GM12875 (cell line): Measurements from ENCODE around the gene RFC3.

Source experiments
- H3K4me3 ChIP-seq: one replicate; pipeline ENCODE4 v1.5.1; 2011; ENCODE audit warnings: low read depth, low read length, control low read depth
- TF ChIP-seq, protein P1 (sequence below): IDR thresholded peaks from 2 replicates; pipeline ENCODE4 v1.5.1; 2011; ENCODE audit warnings: low read depth, mild to moderate bottlenecking, control low read depth, inconsistent platforms, low read length, moderate library complexity, borderline replicate concordance; ENCODE audit not compliant: insufficient read depth

RFC3 gene

DNA sequence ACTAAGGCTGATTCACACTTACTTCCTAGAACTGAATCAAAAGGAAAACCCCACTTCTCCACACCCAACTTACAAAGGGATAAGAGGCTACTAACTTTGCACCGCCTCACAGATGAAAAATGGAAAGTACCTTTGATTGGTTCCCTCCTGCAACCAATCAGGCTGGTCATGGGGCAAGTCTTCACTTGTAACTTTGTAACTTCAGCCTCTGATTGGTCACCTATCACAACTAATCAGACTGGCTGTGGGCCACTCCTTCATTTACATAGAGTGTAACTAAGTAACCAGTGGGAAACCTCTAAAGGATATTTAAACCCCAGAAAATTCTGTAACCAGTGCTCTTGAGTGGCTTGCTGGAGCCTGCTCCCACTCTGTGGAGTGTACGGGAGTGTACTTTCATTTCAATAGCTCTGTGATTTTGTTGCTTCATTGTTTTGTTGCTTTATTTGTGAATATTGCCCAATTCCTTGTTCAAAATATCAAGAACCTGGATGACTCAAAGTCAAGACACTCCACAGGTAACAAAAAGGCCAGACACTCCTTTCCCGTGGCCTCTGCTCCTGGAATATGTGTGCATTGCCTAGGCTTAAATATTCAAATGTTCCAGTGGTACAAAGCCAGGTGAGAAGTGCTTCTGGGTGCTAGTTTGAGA is 50.5 kb downstream of the RFC3 start:
- TF ChIP-seq, protein P1, sequence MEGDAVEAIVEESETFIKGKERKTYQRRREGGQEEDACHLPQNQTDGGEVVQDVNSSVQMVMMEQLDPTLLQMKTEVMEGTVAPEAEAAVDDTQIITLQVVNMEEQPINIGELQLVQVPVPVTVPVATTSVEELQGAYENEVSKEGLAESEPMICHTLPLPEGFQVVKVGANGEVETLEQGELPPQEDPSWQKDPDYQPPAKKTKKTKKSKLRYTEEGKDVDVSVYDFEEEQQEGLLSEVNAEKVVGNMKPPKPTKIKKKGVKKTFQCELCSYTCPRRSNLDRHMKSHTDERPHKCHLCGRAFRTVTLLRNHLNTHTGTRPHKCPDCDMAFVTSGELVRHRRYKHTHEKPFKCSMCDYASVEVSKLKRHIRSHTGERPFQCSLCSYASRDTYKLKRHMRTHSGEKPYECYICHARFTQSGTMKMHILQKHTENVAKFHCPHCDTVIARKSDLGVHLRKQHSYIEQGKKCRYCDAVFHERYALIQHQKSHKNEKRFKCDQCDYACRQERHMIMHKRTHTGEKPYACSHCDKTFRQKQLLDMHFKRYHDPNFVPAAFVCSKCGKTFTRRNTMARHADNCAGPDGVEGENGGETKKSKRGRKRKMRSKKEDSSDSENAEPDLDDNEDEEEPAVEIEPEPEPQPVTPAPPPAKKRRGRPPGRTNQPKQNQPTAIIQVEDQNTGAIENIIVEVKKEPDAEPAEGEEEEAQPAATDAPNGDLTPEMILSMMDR, result no peak
- no peak overlapping the region for H3K4me3 ChIP-seq

DNA sequence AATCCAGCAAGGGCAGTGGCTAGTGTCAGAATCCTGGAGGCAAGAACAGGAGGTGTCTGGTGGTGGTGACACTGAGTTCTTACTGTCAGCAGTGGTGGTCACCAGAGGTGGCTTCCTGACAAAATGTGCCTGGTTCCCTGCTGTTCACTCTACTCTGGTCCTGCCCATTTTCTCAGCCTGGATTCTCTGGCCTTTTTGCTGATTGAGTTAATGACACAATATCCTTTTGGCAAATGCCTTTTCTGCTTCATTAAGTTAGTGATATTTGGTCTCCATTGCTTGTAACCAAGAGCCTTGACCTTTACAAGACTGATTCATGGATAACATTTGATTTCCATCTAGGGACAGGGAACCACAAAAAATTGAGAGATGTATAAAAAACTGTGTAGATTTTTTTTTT is 51.1 kb downstream of the RFC3 start:
- TF ChIP-seq, protein P1, result no peak
- H3K4me3 ChIP-seq, result no peak overlapping the region

- TF ChIP-seq, protein P1, result no peak
- H3K4me3 ChIP-seq, result no peak overlapping the region
These were observed 52.2 kb downstream of the RFC3 start for GRCh38 chr13:33870046-33870668.

- TF ChIP-seq, protein P1, result no peak
- H3K4me3 ChIP-seq, result no peak overlapping the region
These were observed 53.5 kb downstream of the RFC3 start for GRCh38 chr13:33871207-33872004.

GRCh38 chr13:33872005-33872351 is 54.0 kb downstream of the RFC3 start:
- TF ChIP-seq, protein P1, result no peak
- H3K4me3 ChIP-seq, result no peak overlapping the region

DNA sequence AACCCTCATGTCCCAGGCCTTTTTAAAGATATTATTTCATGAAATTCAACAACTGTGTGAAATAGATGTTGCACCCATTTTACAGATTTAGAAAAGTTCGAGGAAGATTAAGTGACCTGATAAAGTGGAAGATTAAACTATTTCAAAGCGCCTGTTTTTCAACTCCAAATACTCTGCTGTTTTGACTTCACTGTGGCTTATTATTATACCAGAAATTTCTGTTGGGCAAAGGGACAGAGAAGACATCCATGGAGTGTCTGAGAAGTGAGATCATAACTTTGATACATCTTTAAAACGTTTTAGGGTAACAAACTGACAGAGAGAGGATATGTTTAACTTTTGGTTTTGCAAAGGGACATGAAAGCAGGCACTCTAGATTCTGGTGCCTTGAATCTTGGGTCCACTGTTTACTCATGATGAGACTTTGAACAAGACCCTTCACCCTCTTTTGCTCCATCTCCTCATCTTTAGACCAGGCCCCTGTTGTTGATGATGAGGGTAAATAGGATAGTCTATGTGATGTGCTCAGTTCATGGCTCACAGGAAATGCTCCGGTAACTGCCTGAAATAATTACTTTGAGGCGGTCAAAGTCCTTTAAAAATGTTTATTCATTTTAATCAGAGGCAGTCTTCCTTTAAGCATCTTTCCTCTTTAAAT is 55.4 kb downstream of the RFC3 start:
- H3K4me3 ChIP-seq, result no peak overlapping the region
- TF ChIP-seq, protein P1, result no peak
